OCI-LY7 (cell line): Measurements from ENCODE around the gene ZNF728. TPM values are rescaled to one million over a fixed set of nuclear protein-coding genes. Genes with fewer than 3 reads are reported as not detected.

ENCODE experiments used
- Bru-seq: library from RNA; stranded (reverse); fragments of 400-500 nt; gene quantifications from one replicate; lab custom pipeline; 2021; lab: Mats Ljungman, UMichigan
- BruChase-seq, 2 experiments: library from RNA; stranded (reverse); fragments of 400-500 nt; gene quantifications; one replicate each; lab custom pipeline; 2021; lab: Mats Ljungman, UMichigan
- BruUV-seq: library from RNA; stranded (reverse); fragments of 400-500 nt; replicated peaks from 2 replicates; lab custom pipeline; 2021; lab: Mats Ljungman, UMichigan
- CTCF ChIA-PET: fragments of 300-600 bp; sonication (Branson Sonifier 250); formaldehyde crosslinking; loops from one replicate; lab custom pipeline; 2022; ENCODE audit warnings: antibody characterized with exemption; ENCODE audit not compliant: unreplicated experiment; lab: Charles Lee
- POLR2A ChIA-PET: fragments of 300-600 bp; sonication (Branson Sonifier 250); formaldehyde crosslinking; loops from one replicate; lab custom pipeline; 2022; ENCODE audit warnings: antibody characterized with exemption; lab: Charles Lee
- DNase-seq: peaks from one replicate; pipeline ENCODE4 v3.0.0-alpha.2; 2015; ENCODE audit warnings: low spot score
- H2AFZ ChIP-seq: fragments of 200-600 bp; sonication (generic), shearing (Covaris generic); 2 replicates; pipeline ENCODE4 v1.6.1; 2014; ENCODE audit warnings: mild to moderate bottlenecking, antibody characterized with exemption, low read length, moderate library complexity
- H3K27ac ChIP-seq: fragments of 200-600 bp; sonication (generic); 2 replicates; pipeline ENCODE4 v1.5.1; 2014; ENCODE audit warnings: mixed run types, low read depth, mild to moderate bottlenecking, moderate library complexity, low read length, inconsistent platforms; ENCODE audit not compliant: poor library complexity, severe bottlenecking
- H3K36me3 ChIP-seq: fragments of 200-600 bp; sonication (generic); 2 replicates; pipeline ENCODE4 v1.6.1; 2014; ENCODE audit warnings: mild to moderate bottlenecking, antibody characterized with exemption, low read length, moderate library complexity, mixed read lengths; ENCODE audit not compliant: insufficient read depth
- H3K4me1 ChIP-seq: fragments of 200-600 bp; sonication (generic); 2 replicates; pipeline ENCODE4 v1.5.1; 2014; ENCODE audit warnings: mild to moderate bottlenecking, low read length; ENCODE audit not compliant: insufficient read depth, poor library complexity, severe bottlenecking
- H3K4me2 ChIP-seq: fragments of 200-600 bp; sonication (generic); 2 replicates; pipeline ENCODE4 v1.6.1; 2014; ENCODE audit warnings: mild to moderate bottlenecking, low read length
- H3K4me3 ChIP-seq: fragments of 200-600 bp; sonication (generic); 2 replicates; pipeline ENCODE4 v1.5.1; 2014; ENCODE audit warnings: mild to moderate bottlenecking, low read depth, low read length; ENCODE audit not compliant: poor library complexity, severe bottlenecking
- H3K79me2 ChIP-seq: fragments of 200-600 bp; sonication (generic); 2 replicates; pipeline ENCODE4 v1.6.1; 2016; ENCODE audit warnings: low read depth, mild to moderate bottlenecking, low read length, moderate library complexity, mixed read lengths; ENCODE audit not compliant: insufficient read depth
- H3K9me2 ChIP-seq: fragments of 200-600 bp; sonication (generic); 2 replicates; pipeline ENCODE4 v1.6.1; 2016; ENCODE audit warnings: mild to moderate bottlenecking, low read length, mixed read lengths; ENCODE audit not compliant: insufficient read depth
- H3K9me3 ChIP-seq: fragments of 200-600 bp; sonication (generic); 2 replicates; pipeline ENCODE4 v1.6.1; 2014; ENCODE audit warnings: mild to moderate bottlenecking, mixed run types, low read length, mixed read lengths
- H4K20me1 ChIP-seq: fragments of 200-600 bp; sonication (generic); 2 replicates; pipeline ENCODE4 v1.6.1; 2014; ENCODE audit warnings: mild to moderate bottlenecking, antibody characterized with exemption, low read length, moderate library complexity, mixed read lengths; ENCODE audit not compliant: insufficient read depth
- EZH2phosphoT487 ChIP-seq: fragments of 200-600 bp; sonication (generic); IDR thresholded peaks from 2 replicates; pipeline ENCODE4 v1.6.1; 2018; ENCODE audit warnings: low read depth, borderline replicate concordance, mild to moderate bottlenecking, mixed run types, antibody characterized with exemption, low read length, moderate library complexity, mixed read lengths
- intact Hi-C: fragments of 100-400 bp; cut with micrococcal nuclease; formaldehyde crosslinking; loops from one replicate; pipeline ENCODE4 v1.10.0; 2022; ENCODE audit not compliant: unreplicated experiment
- long read RNA-seq: library from polyadenylated mRNA; stranded (forward); transcript quantifications from one replicate; pipeline ENCODE4 v2.0.0, GENCODE V29; 2022
- total RNA-seq, 2 experiments: library from RNA; depleted of rRNA in 1 of 2; stranded (reverse); fragments of >200 nt in 1 of 2; shearing (Covaris generic) in 1 of 2; gene quantifications; 2 replicates each; pipeline ENCODE4 v1.2.3, GENCODE V29; 2014 to 2022
- TF ChIP-seq, protein P1 (sequence below): fragments of 200-600 bp; sonication (generic); conservative IDR thresholded peaks from 2 replicates; pipeline ENCODE4 v1.5.1; 2014; ENCODE audit warnings: mild to moderate bottlenecking, antibody characterized with exemption, low read length, moderate library complexity, mixed read lengths

The ZNF728 gene
- total RNA-seq (2014; rRNA removed; shearing (Covaris generic)), result not detected in 2 replicates
- total RNA-seq (2022), result not detected in 2 replicates
- not detected for Bru-seq, nascent RNA
- BruChase-seq, experiment 1, labeled RNA remaining after a 6-hour chase, result percentile 3 among the genes with signal in this experiment
- BruChase-seq, experiment 2, labeled RNA remaining after a 2-hour chase, result not detected
- long read RNA-seq, result 0 reads

DNA sequence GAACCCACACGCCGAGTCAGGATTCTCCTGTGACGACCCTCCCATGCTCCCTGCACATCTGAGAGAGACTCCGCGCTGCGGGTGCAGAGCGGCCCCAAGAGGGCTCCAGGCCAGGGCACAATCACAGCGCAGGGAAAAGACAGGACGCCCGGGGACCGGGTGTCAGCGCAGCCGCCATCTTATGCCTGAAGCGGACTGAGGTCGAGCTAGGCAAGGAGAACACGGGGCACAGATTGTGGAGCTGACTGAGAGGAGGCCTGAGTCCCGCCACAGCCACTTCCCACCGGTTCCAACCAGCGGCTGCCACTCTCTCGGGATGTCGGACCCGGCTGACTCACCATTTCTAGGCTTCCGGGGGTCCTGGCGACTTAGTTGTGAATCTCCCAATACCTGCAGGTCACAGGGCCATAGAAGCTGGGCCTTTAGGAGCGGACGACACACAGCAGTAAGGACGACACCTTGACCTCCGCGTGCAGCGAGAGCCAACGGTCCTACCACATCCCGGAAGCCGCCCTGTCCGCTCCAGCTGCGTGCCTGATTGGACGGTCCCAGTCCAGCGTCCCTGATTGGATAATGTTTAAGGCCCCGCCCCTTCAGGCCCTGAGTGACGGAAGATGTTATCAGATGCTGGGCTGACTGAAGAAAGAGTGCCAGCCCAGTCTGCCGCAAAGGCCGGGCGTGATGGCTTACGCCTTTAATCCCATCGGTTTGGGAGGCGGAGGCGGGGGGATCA, at the start of gene ZNF728:
ZNF728 (minus strand) TSS at position 487 of the 733 bp plus-strand sequence; CDS start at position 341, 146 bp downstream.
- DNase-seq, result no peak

DNA sequence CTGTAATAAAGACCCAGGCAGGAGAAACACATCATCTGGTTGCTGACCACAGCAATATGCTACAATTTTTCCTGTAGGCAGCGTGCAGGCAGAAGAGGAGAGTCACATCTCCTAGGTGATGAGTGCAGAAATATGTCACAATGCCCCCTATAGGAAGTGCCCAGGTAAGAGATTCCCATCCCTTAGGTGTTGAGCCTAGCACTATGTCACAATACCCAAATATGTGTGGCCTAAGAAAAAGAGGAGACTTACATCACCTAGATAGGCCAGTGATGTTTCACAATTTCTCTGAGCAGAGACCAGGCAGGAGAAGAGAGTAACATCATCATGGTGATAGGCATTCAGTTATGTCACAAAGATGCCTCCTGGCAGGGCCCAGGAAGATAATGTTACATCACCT, 49.4 kb upstream of the ZNF728 start:
- TF ChIP-seq, protein P1, sequence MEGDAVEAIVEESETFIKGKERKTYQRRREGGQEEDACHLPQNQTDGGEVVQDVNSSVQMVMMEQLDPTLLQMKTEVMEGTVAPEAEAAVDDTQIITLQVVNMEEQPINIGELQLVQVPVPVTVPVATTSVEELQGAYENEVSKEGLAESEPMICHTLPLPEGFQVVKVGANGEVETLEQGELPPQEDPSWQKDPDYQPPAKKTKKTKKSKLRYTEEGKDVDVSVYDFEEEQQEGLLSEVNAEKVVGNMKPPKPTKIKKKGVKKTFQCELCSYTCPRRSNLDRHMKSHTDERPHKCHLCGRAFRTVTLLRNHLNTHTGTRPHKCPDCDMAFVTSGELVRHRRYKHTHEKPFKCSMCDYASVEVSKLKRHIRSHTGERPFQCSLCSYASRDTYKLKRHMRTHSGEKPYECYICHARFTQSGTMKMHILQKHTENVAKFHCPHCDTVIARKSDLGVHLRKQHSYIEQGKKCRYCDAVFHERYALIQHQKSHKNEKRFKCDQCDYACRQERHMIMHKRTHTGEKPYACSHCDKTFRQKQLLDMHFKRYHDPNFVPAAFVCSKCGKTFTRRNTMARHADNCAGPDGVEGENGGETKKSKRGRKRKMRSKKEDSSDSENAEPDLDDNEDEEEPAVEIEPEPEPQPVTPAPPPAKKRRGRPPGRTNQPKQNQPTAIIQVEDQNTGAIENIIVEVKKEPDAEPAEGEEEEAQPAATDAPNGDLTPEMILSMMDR, result 0 out of 2 replicates have a peak, but pooled peaks have one; percentile 13
- no peak for TF ChIP-seq EZH2phosphoT487
- ChIA-PET CTCF (no interaction called here), POLR2A (no interaction called here)
- no peaks in the 10 kb centered on the region for H3K79me2 ChIP-seq
- no peak overlapping the region for H3K4me2 ChIP-seq
- no peak overlapping the region for H3K27ac ChIP-seq
- intact Hi-C loops, result no loop called here
- DNase-seq, result no peak
- H4K20me1 ChIP-seq, result no peaks in the 10 kb centered on the region
- no peaks in the 10 kb centered on the region for H3K4me1 ChIP-seq
- H3K4me3 ChIP-seq, result no peak overlapping the region
- no TSS peak for BruUV-seq
- no peaks in the 10 kb centered on the region for H3K36me3 ChIP-seq
- H3K9me2 ChIP-seq, result no peaks in the 10 kb centered on the region
- H3K9me3 ChIP-seq, result no peaks in the 10 kb centered on the region
- no peak overlapping the region for H2AFZ ChIP-seq

More for the DNA sequence above, at the start of gene ZNF728:
- Histone ChIP-seq H3K36me3 (no peaks in the 10 kb centered on the region), H3K4me2 (no peak within 1 kb of the TSS), H3K4me1 (no peaks in the 10 kb centered on the region), H2AFZ (no peak within 1 kb of the TSS), H3K79me2 (no peaks in the 10 kb centered on the region), H3K9me3 (no peaks in the 10 kb centered on the region), H4K20me1 (no peaks in the 10 kb centered on the region), H3K27ac (no peak within 1 kb of the TSS), H3K4me3 (no peak within 1 kb of the TSS), H3K9me2 (no peaks in the 10 kb centered on the region)
- ChIA-PET CTCF (no interaction called here), POLR2A (no interaction called here)
- intact Hi-C loops, result no loop called here
- TF ChIP-seq, protein P1, result no peak
- TF ChIP-seq EZH2phosphoT487, result no peak
- BruUV-seq, result no TSS peak

DNA sequence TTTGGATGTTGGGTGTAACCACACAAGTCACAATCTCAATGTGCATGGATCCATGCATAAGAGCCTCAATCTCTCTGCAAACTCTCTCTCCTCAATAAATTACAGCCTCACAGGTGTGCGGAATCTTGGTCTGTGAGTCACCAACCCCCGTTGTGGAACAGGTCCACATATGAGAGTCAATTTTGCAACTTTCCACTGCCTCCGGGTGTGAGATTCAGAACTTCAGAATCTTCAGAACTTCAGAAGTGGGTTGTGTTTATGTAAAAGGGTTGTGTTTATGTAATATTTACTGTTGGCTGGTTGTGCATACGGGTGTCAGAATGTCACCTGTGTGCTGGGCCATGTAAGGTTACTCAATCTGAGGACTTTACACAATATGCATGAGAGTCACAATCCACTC, 46.3 kb upstream of the ZNF728 start:
- no peaks in the 10 kb centered on the region for H3K4me1 ChIP-seq
- H3K79me2 ChIP-seq, result no peaks in the 10 kb centered on the region
- H3K4me3 ChIP-seq, result no peak overlapping the region
- H3K9me3 ChIP-seq, result no peaks in the 10 kb centered on the region
- no peak for TF ChIP-seq EZH2phosphoT487
- TF ChIP-seq, protein P1, result no peak
- POLR2A ChIA-PET, result no interaction called here
- CTCF ChIA-PET, result no interaction called here
- no peak overlapping the region for H3K27ac ChIP-seq
- no peaks in the 10 kb centered on the region for H3K9me2 ChIP-seq
- H4K20me1 ChIP-seq, result no peaks in the 10 kb centered on the region
- BruUV-seq, result no TSS peak
- H3K4me2 ChIP-seq, result no peak overlapping the region
- intact Hi-C loops, result no loop called here
- no peak overlapping the region for H2AFZ ChIP-seq
- H3K36me3 ChIP-seq, result no peaks in the 10 kb centered on the region
- DNase-seq, result no peak
